ENCODE measurements around the gene RNF212B. TPM values are rescaled to one million over a fixed set of nuclear protein-coding genes. Genes with fewer than 3 reads are reported as not detected.

Gene RNF212B
- total and polyA plus RNA-seq, 9 donors: not detected

- intact Hi-C loops (cut with DNase I): no loop called here
- H3K27ac ChIP-seq: no peak overlapping the region
- no peaks in the 10 kb centered on the region for H3K4me1 ChIP-seq (ENCODE audit: insufficient read depth)
- no peaks in the 10 kb centered on the region for H3K36me3 ChIP-seq
- no peaks in the 10 kb centered on the region for H3K27me3 ChIP-seq
- no peak for TF ChIP-seq POLR2A (IDR thresholded peaks at IDR 0.05)
- TF ChIP-seq EP300 (IDR thresholded peaks at IDR 0.05): no peak
- TF ChIP-seq CTCF (IDR thresholded peaks at IDR 0.05): no peak
- DNase-seq: no peak
- WGBS, 3 donors: 94 to 95% (median 95%) methylated on average over 7 of the region's 7 CpGs
- H3K4me3 ChIP-seq: no peak overlapping the region
- no peaks in the 10 kb centered on the region for H3K9me3 ChIP-seq
These were observed 35.7 kb upstream of the RNF212B start for GRCh38 chr14:23202001-23202400.

GRCh38 chr14:23206422-23207145 is 31.2 kb upstream of the RNF212B start:
- Histone ChIP-seq H3K27me3 (no peaks in the 10 kb centered on the region), H3K9me3 (no peaks in the 10 kb centered on the region), H3K36me3 (no peaks in the 10 kb centered on the region), H3K27ac (no peak overlapping the region), H3K4me1 (ENCODE audit: insufficient read depth) (no peaks in the 10 kb centered on the region), H3K4me3 (no peak overlapping the region)
- intact Hi-C loops (cut with DNase I): no loop called here
- TF ChIP-seq POLR2A (IDR thresholded peaks at IDR 0.05) (no peak), CTCF (IDR thresholded peaks at IDR 0.05) (no peak), EP300 (IDR thresholded peaks at IDR 0.05) (no peak)
- 70 to 78% (median 71%) methylated on average over 3 of the region's 3 CpGs for WGBS, 3 donors
- DNase-seq: no peak

- H3K4me3 ChIP-seq: no peak overlapping the region
- no peaks in the 10 kb centered on the region for H3K36me3 ChIP-seq
- DNase-seq: no peak
- no peaks in the 10 kb centered on the region for H3K4me1 ChIP-seq (ENCODE audit: insufficient read depth)
- intact Hi-C loops (cut with DNase I): no loop called here
- H3K27ac ChIP-seq: no peak overlapping the region
- no peak for TF ChIP-seq EP300 (IDR thresholded peaks at IDR 0.05)
- no peak for TF ChIP-seq CTCF (IDR thresholded peaks at IDR 0.05)
- no peak for TF ChIP-seq POLR2A (IDR thresholded peaks at IDR 0.05)
- WGBS, 3 donors: 57 to 64% (median 60%) methylated on average over 3 of the region's 3 CpGs
- H3K9me3 ChIP-seq: no peaks in the 10 kb centered on the region
- no peaks in the 10 kb centered on the region for H3K27me3 ChIP-seq
These were observed 30.6 kb upstream of the RNF212B start for GRCh38 chr14:23207146-23207540.

DNA sequence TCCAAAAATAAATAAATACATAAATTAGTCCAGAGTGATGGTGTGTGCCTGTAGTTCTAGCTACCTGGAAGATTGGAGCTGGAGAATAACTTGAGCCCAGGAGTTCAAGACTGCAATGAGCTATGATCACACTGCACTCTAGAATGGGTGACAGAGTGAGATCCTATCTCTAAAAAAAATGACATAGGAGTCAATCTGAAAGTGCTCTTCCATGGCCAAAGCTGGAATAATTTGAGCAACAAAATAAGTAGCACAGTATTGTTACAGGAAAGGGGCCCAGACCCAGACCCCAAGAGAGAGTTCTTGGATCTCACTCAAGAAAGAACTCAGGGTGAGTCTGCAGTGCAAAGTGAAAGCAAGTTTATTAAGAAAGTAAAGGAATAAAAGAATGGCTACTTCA is 29.4 kb upstream of the RNF212B start:
- no peak for DNase-seq
- intact Hi-C loops (cut with DNase I): no loop called here
- TF ChIP-seq POLR2A (IDR thresholded peaks at IDR 0.05): no peak
- no peak for TF ChIP-seq CTCF (IDR thresholded peaks at IDR 0.05)
- no peak for TF ChIP-seq EP300 (IDR thresholded peaks at IDR 0.05)
- Histone ChIP-seq H3K4me3 (no peak overlapping the region), H3K36me3 (no peaks in the 10 kb centered on the region), H3K9me3 (no peaks in the 10 kb centered on the region), H3K27me3 (no peaks in the 10 kb centered on the region), H3K27ac (no peak overlapping the region), H3K4me1 (ENCODE audit: insufficient read depth) (no peaks in the 10 kb centered on the region)
